Right forelimb (tissue), 1 donor: Measurements from ENCODE around the gene FBXO46.

Source experiments
- DNase-seq: peaks from one replicate; pipeline ENCODE4 v3.0.0-alpha.2; 2018

Gene FBXO46

DNA sequence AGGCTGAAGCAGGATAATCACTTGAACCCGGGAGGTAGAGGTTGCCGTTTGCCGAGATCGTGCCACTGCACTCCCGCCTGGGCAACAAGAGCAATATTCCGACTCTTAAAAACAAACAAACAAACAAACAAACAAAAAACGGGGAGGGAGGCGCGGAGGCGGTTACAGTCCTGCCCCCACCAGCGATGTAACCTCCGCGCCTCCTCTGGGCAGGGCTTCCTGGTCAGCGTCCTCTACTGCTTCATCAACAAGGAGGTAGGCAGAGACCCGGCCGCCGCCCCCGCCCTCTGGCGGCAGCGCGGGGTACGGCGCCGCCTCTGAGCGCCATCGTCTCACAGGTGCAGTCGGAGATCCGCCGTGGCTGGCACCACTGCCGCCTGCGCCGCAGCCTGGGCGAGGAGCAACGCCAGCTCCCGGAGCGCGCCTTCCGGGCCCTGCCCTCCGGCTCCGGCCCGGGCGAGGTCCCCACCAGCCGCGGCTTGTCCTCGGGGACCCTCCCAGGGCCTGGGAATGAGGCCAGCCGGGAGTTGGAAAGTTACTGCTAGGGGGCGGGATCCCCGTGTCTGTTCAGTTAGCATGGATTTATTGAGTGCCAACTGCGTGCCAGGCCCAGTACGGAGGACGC, 49.2 kb downstream of the FBXO46 start:
- DNase-seq, result peak; percentile 87

- DNase-seq, result no peak
These were observed 53.1 kb downstream of the FBXO46 start for GRCh38 chr19:45677351-45678230.

DNA sequence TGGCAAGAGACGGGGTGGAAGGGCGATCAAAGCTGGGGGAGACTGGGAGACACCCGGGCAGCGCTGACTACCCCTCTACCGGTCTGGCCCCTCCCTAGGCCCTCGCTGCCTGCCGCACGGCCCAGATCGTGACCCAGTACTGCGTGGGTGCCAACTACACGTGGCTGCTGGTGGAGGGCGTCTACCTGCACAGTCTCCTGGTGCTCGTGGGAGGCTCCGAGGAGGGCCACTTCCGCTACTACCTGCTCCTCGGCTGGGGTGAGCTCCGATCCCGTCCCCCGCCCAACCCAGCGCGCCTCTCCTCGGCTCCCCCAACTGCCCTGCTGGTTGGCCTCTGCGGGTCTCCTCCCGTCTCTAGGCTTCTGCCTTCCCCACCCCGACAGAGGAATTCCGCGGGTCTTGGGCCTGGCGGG, 53.8 kb downstream of the FBXO46 start:
- DNase-seq, result no peak

- DNase-seq, result no peak
These were observed 55.8 kb downstream of the FBXO46 start for GRCh38 chr19:45674946-45675345.

DNA sequence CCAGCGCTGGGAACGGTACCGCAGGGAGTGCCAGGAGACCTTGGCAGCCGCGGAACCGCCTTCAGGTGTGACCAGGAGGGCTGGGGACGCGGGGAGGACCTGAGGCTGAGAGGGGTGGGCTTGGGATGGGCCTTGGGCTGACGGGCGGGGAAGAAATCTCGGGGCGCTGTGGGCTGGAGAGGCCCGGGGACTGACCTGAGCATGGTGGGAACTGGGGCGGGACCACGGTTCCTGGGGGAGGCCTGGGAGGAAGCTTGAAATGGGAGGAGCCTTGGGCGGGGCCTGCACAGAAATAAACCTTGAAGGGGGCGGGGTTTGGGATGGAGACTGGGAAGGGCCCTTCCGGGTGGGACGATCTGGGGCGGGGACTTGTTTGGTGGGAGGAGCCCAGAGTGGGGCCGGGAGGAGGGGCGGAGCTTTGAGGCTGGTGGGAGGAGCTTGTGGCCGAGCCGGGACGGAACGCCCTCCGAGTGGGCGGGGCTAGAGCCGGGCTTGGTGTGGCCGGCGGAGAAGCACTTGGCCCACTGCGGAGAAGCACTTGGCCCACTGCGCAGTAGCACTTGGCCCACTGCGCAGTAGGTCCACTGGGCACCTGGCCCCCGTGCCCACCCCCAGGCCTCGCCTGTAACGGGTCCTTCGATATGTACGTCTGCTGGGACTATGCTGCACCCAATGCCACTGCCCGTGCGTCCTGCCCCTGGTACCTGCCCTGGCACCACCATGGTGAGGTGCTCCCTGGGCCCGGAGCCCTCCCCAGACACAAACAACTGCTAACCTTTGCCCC, 59.8 kb downstream of the FBXO46 start:
- DNase-seq, result no peak

DNA sequence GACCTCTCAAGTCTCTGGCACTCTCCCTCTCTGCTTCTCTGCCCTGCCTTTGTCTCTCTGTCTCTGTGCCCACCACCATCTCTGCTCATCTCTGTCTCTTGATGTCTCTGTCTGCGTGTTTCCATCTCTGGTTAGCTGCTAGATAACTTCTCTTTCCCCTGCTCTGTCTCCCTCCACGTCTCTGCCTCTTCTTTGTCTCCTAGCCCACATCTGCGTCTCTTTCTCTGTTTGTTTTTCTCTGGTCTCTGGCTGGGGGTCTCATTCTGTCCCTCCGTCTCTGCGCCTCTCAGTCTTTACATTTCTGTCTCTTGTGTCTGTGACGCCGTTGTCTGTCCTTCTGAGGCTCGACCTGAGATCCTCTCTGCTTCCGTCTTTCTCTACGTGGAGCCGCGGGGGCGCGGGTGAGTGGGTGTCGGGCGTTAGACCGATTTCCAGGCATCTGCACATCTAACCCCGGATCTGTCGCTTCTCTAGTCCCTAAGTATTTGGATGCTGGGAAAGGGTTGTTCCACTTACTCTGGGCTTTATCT, 62.3 kb downstream of the FBXO46 start:
- no peak for DNase-seq

GRCh38 chr19:45667620-45668341, 62.9 kb downstream of the FBXO46 start, which contains the start of gene GIPR:
Gene GIPR, plus strand, starts transcription at chr19:45668221. Its CDS starts 1,300 bp downstream, at chr19:45669521.
- DNase-seq, result no peak

- DNase-seq, result no peak
These were observed 66.1 kb downstream of the FBXO46 start for GRCh38 chr19:45664575-45664974.

GRCh38 chr19:45663800-45664199, 66.9 kb downstream of the FBXO46 start:
- no peak for DNase-seq

- DNase-seq, result no peak
These were observed 70.1 kb downstream of the FBXO46 start for GRCh38 chr19:45660636-45661035.
